SJCRH30 (cell line): ENCODE measurements around the gene CD3E. TPM values are rescaled to one million over a fixed set of nuclear protein-coding genes. Genes with fewer than 3 reads are reported as not detected.
"Not testable (repeated sequence)": the region's sequence is repeated elsewhere in the genome, so short reads cannot be mapped to it uniquely, and the experiment has no call there.

Source experiments
- DNase-seq, 2 experiments: peaks; one replicate each; pipeline ENCODE4 v3.0.0-alpha.2; 2015 to 2020
- H3K27ac ChIP-seq: fragments of 250-450 bp; sonication (Bioruptor Pico); 2 replicates; pipeline ENCODE4 v1.5.1; 2020; ENCODE audit warnings: mild to moderate bottlenecking, moderate library complexity
- H3K27me3 ChIP-seq: fragments of 250-450 bp; sonication (Bioruptor Pico); 2 replicates; pipeline ENCODE4 v1.5.1; 2020; ENCODE audit warnings: mild to moderate bottlenecking, moderate library complexity
- H3K36me3 ChIP-seq: fragments of 250-450 bp; sonication (Bioruptor Pico); 2 replicates; pipeline ENCODE4 v1.5.1; 2020; ENCODE audit warnings: mild to moderate bottlenecking, moderate library complexity
- H3K4me1 ChIP-seq: fragments of 250-450 bp; sonication (Bioruptor Pico); 2 replicates; pipeline ENCODE4 v1.5.1; 2020; ENCODE audit warnings: mild to moderate bottlenecking, moderate library complexity
- H3K4me3 ChIP-seq: fragments of 250-450 bp; sonication (Bioruptor Pico); 2 replicates; pipeline ENCODE4 v1.5.1; 2020; ENCODE audit warnings: mild to moderate bottlenecking, moderate library complexity
- H3K9me3 ChIP-seq: fragments of 250-450 bp; sonication (Bioruptor Pico); replicated peaks from 2 replicates; pipeline ENCODE4 v1.5.1; 2020; ENCODE audit warnings: mild to moderate bottlenecking, moderate library complexity
- total RNA-seq: library from RNA; depleted of rRNA; stranded (reverse); fragments of >200 nt; shearing (Covaris generic); gene quantifications from 2 replicates; pipeline ENCODE4 v1.2.3, GENCODE V29; 2014

The CD3E gene
- total RNA-seq, 1 experiment from 2014 or later, result not detected

- not testable (repeated sequence) for H3K36me3 ChIP-seq, H3K27ac ChIP-seq, H3K27me3 ChIP-seq, H3K4me1 ChIP-seq, H3K4me3 ChIP-seq, DNase-seq, H3K9me3 ChIP-seq
Measured at GRCh38 chr11:118308995-118309528, 4.5 kb downstream of the CD3E start.

GRCh38 chr11:118310271-118310670 lies 5.7 kb downstream of the CD3E start:
- Histone ChIP-seq H3K27ac (no peak overlapping the region), H3K4me1 (peaks cover 17% of the 10 kb centered on the region), H3K4me3 (no peak overlapping the region), H3K36me3 (no peaks in the 10 kb centered on the region), H3K27me3 (no peaks in the 10 kb centered on the region), H3K9me3 (no peaks in the 10 kb centered on the region)
- DNase-seq, result no peak

GRCh38 chr11:118310781-118311485 lies 6.4 kb downstream of the CD3E start:
- no peaks in the 10 kb centered on the region for H3K9me3 ChIP-seq

DNA sequence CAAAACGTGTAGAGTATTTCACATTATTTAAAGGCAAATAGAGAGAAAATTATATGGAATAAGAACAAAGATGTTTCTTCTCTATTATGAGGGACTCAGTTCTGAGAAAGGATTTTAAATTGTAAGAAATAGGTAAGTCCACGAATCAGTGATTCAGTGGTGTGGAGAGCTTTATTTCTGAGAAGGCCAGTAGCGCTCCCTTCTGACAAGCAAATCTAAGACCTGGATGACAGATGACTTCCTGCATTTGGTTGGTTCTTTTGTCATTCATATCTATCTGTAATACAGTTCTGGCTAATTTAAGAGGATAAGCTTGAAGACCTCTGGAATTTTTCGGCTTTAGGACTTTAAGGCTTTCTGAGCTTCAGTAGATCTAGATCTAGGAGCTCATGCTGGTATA lies 7.0 kb downstream of the CD3E start:
- H3K4me1 ChIP-seq, result peaks cover 21% of the 10 kb centered on the region
- H3K36me3 ChIP-seq, result no peaks in the 10 kb centered on the region
- H3K9me3 ChIP-seq, result no peaks in the 10 kb centered on the region
- no peaks in the 10 kb centered on the region for H3K27me3 ChIP-seq
- H3K4me3 ChIP-seq, result no peak overlapping the region
- no peak for DNase-seq
- H3K27ac ChIP-seq, result no peak overlapping the region

More at GRCh38 chr11:118310781-118311485, 6.4 kb downstream of the CD3E start:
- H3K4me1 ChIP-seq, result peaks cover 21% of the 10 kb centered on the region
- peak in 1 of 2 experiments; percentile 24 for DNase-seq
- no peaks in the 10 kb centered on the region for H3K36me3 ChIP-seq
- no peak overlapping the region for H3K27ac ChIP-seq
- no peak overlapping the region for H3K4me3 ChIP-seq
- no peaks in the 10 kb centered on the region for H3K27me3 ChIP-seq

- no peak overlapping the region for H3K4me3 ChIP-seq
- no peaks in the 10 kb centered on the region for H3K9me3 ChIP-seq
- no peaks in the 10 kb centered on the region for H3K27me3 ChIP-seq
- peaks cover 27% of the 10 kb centered on the region for H3K4me1 ChIP-seq
- no peaks in the 10 kb centered on the region for H3K36me3 ChIP-seq
- no peak overlapping the region for H3K27ac ChIP-seq
- DNase-seq, result no peak
Measured at GRCh38 chr11:118312328-118312727, 7.8 kb downstream of the CD3E start.

GRCh38 chr11:118313242-118313641 lies 8.7 kb downstream of the CD3E start:
- Histone ChIP-seq H3K27ac (no peak overlapping the region), H3K27me3 (no peaks in the 10 kb centered on the region), H3K9me3 (no peaks in the 10 kb centered on the region), H3K36me3 (no peaks in the 10 kb centered on the region), H3K4me1 (peaks cover 28% of the 10 kb centered on the region), H3K4me3 (no peak overlapping the region)
- DNase-seq, result peak in 1 of 2 experiments; percentile 7

- H3K27me3 ChIP-seq, result no peaks in the 10 kb centered on the region
- H3K9me3 ChIP-seq, result no peaks in the 10 kb centered on the region
- H3K36me3 ChIP-seq, result no peaks in the 10 kb centered on the region
- no peak for DNase-seq
- H3K4me1 ChIP-seq, result peaks cover 28% of the 10 kb centered on the region
- peak overlapping the region; percentile 52 for H3K4me3 ChIP-seq
- H3K27ac ChIP-seq, result peak overlapping the region; percentile 96
Measured at GRCh38 chr11:118314988-118315411, 10.5 kb downstream of the CD3E start.

- no peak overlapping the region for H3K27ac ChIP-seq
- no peaks in the 10 kb centered on the region for H3K36me3 ChIP-seq
- no peaks in the 10 kb centered on the region for H3K9me3 ChIP-seq
- no peak overlapping the region for H3K4me3 ChIP-seq
- H3K27me3 ChIP-seq, result no peaks in the 10 kb centered on the region
- no peak for DNase-seq
- peaks cover 28% of the 10 kb centered on the region for H3K4me1 ChIP-seq
Measured at GRCh38 chr11:118318124-118318523, 13.6 kb downstream of the CD3E start.

- no peaks in the 10 kb centered on the region for H3K36me3 ChIP-seq
- no peaks in the 10 kb centered on the region for H3K9me3 ChIP-seq
- H3K27ac ChIP-seq, result no peak overlapping the region
- H3K4me1 ChIP-seq, result peaks cover 24% of the 10 kb centered on the region
- no peaks in the 10 kb centered on the region for H3K27me3 ChIP-seq
- no peak overlapping the region for H3K4me3 ChIP-seq
- DNase-seq, result no peak
Measured at GRCh38 chr11:118318581-118319336, 14.2 kb downstream of the CD3E start.

- Histone ChIP-seq H3K27me3 (no peaks in the 10 kb centered on the region), H3K27ac (no peak overlapping the region), H3K4me3 (no peak overlapping the region), H3K36me3 (no peaks in the 10 kb centered on the region), H3K9me3 (no peaks in the 10 kb centered on the region), H3K4me1 (peaks cover 19% of the 10 kb centered on the region)
- DNase-seq, result no peak
Measured at GRCh38 chr11:118319337-118319707, 14.8 kb downstream of the CD3E start.

DNA sequence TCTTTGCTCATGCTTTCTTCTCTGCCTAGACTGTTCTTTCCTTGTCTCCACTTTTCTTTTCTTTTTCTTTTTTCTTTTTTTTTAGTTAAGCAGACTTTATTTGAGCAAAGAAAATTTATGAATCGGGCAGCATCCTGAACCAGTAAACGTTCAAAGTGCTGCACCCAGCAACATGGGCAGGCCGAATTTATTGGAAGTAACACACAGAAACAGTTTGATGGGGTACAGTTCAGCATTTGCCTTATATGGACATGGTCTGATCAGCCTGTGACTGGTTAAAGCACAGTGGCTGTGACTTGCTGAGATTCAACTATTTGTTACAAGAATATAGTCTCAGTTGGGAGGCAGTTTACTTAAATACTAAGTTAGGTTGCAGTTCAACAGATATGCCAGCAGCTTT lies 16.0 kb downstream of the CD3E start:
- H3K27ac ChIP-seq, result no peak overlapping the region
- no peaks in the 10 kb centered on the region for H3K36me3 ChIP-seq
- H3K27me3 ChIP-seq, result no peaks in the 10 kb centered on the region
- peaks cover 9% of the 10 kb centered on the region for H3K4me1 ChIP-seq
- no peaks in the 10 kb centered on the region for H3K9me3 ChIP-seq
- no peak for DNase-seq
- H3K4me3 ChIP-seq, result no peak overlapping the region

DNA sequence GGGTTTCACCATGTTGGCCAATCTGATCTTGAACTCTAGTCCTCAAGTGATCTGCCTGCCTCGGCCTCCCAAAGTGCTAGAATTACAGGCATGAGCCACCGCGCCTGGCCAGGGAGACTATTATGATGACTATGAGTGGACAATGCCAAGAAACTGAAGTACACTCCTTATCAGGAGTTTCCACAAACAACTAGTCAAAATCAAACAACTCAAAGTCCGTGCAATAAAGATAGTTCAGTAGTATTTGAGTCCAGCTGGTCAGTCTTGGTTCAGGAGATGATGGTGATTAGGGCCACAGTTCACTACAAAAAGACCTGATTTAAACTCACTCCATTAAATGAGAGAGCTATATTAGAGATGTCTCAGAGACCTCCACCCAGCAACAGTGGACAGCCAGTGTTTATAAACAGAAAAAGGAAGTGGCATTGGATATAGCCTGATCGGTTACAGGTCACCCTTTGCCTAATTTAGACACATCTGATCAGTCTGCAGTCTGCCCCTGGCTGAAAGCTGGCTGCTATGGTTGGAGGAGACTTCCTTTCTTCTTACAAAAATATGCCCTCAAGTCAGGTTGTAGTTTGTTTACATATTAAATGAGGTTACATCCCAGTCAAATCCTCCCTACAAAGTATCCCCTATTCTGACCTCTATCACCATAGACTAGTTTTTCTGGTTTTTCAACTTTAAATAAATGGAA lies 17.0 kb downstream of the CD3E start:
- no peaks in the 10 kb centered on the region for H3K27me3 ChIP-seq
- H3K27ac ChIP-seq, result no peak overlapping the region
- H3K9me3 ChIP-seq, result no peaks in the 10 kb centered on the region
- peaks cover 7% of the 10 kb centered on the region; the same call in 1 of the 2 replicates for H3K4me1 ChIP-seq
- H3K4me3 ChIP-seq, result no peak overlapping the region
- no peak for DNase-seq
- no peaks in the 10 kb centered on the region for H3K36me3 ChIP-seq

- Histone ChIP-seq H3K4me3 (no peak overlapping the region), H3K27ac (no peak overlapping the region), H3K27me3 (no peaks in the 10 kb centered on the region), H3K4me1 (no peaks in the 10 kb centered on the region), H3K36me3 (no peaks in the 10 kb centered on the region), H3K9me3 (no peaks in the 10 kb centered on the region)
- no peak for DNase-seq
Measured at GRCh38 chr11:118322721-118323120, 18.2 kb downstream of the CD3E start.

- Histone ChIP-seq H3K36me3 (no peaks in the 10 kb centered on the region), H3K9me3 (no peaks in the 10 kb centered on the region), H3K27me3 (no peaks in the 10 kb centered on the region), H3K4me1 (no peaks in the 10 kb centered on the region), H3K27ac (no peak overlapping the region), H3K4me3 (no peak overlapping the region)
- no peak for DNase-seq
Measured at GRCh38 chr11:118325283-118325682, 20.8 kb downstream of the CD3E start.

- no peak overlapping the region for H3K4me3 ChIP-seq
- DNase-seq, result no peak
- H3K9me3 ChIP-seq, result no peaks in the 10 kb centered on the region
- H3K36me3 ChIP-seq, result no peaks in the 10 kb centered on the region
- no peaks in the 10 kb centered on the region for H3K4me1 ChIP-seq
- no peak overlapping the region for H3K27ac ChIP-seq
- H3K27me3 ChIP-seq, result no peaks in the 10 kb centered on the region
Measured at GRCh38 chr11:118328745-118329144, 24.2 kb downstream of the CD3E start.
